HG03460 (cell line): ENCODE measurements around the gene TMCC2.

Experiments used
- ATAC-seq: cut with Tn5 transposase; IDR thresholded peaks from one replicate; pipeline ENCODE4 v1.9.1; 2021; ENCODE audit not compliant: unreplicated experiment

Gene TMCC2

GRCh38 chr1:205301205-205301821, 73.6 kb downstream of the TMCC2 start:
- no peak for ATAC-seq

GRCh38 chr1:205301842-205302588, 74.3 kb downstream of the TMCC2 start:
- no peak for ATAC-seq

- no peak for ATAC-seq
These were observed 75.6 kb downstream of the TMCC2 start for GRCh38 chr1:205303247-205303888.

GRCh38 chr1:205304046-205304694, 76.4 kb downstream of the TMCC2 start:
- ATAC-seq = no peak

- ATAC-seq = no peak
These were observed 76.9 kb downstream of the TMCC2 start for GRCh38 chr1:205304695-205305070.

GRCh38 chr1:205306929-205307566, 79.3 kb downstream of the TMCC2 start:
- ATAC-seq = no peak

- ATAC-seq = no peak
These were observed 82.0 kb downstream of the TMCC2 start for GRCh38 chr1:205309741-205310140.

- no peak for ATAC-seq
These were observed 83.4 kb downstream of the TMCC2 start for GRCh38 chr1:205310976-205311704.

GRCh38 chr1:205312866-205313562, 85.3 kb downstream of the TMCC2 start:
- ATAC-seq = no peak

GRCh38 chr1:205313563-205314308, 86.0 kb downstream of the TMCC2 start:
- ATAC-seq = peak; percentile 65

GRCh38 chr1:205315008-205315618, 87.4 kb downstream of the TMCC2 start:
- no peak for ATAC-seq

- no peak for ATAC-seq
These were observed 88.4 kb downstream of the TMCC2 start for GRCh38 chr1:205316161-205316566.

- ATAC-seq = no peak
These were observed 89.7 kb downstream of the TMCC2 start for GRCh38 chr1:205317311-205317917.

- ATAC-seq = no peak
These were observed 90.7 kb downstream of the TMCC2 start for GRCh38 chr1:205318231-205318991.

GRCh38 chr1:205319081-205320018, 91.6 kb downstream of the TMCC2 start:
- ATAC-seq = no peak

GRCh38 chr1:205321162-205321958, 93.6 kb downstream of the TMCC2 start, which contains the start of gene NUAK2:
TSS of gene NUAK2 (minus strand) at chr1:205321745. CDS start at chr1:205321628, 117 bp downstream.
- no peak for ATAC-seq
